DOHH2 (cell line): ENCODE data around the gene RIPPLY1.

ENCODE experiments used
- H3F3A ChIP-seq: fragments of 200-600 bp; sonication (generic), shearing (Covaris generic); 2 replicates; pipeline ENCODE4 v1.6.0; 2016; ENCODE audit warnings: antibody characterized with exemption, mild to moderate bottlenecking; ENCODE audit not compliant: control insufficient read depth, insufficient read depth
- H3K27ac ChIP-seq: fragments of 200-600 bp; sonication (generic); 2 replicates; pipeline ENCODE4 v1.5.1; 2014; ENCODE audit warnings: low read depth, mild to moderate bottlenecking, low read length, moderate library complexity
- H3K27me3 ChIP-seq: fragments of 200-600 bp; sonication (generic); 2 replicates; pipeline ENCODE4 v1.6.1; 2014; ENCODE audit warnings: mild to moderate bottlenecking, low read length, mixed read lengths; ENCODE audit not compliant: control insufficient read depth
- H3K36me3 ChIP-seq: fragments of 200-600 bp; sonication (generic); 2 replicates; pipeline ENCODE4 v1.6.1; 2014; ENCODE audit warnings: mild to moderate bottlenecking, low read length, moderate library complexity, mixed read lengths; ENCODE audit not compliant: control insufficient read depth
- H3K4me1 ChIP-seq: fragments of 200-600 bp; sonication (generic); 2 replicates; pipeline ENCODE4 v1.6.1; 2014; ENCODE audit warnings: mild to moderate bottlenecking, low read length, mixed read lengths; ENCODE audit not compliant: control insufficient read depth
- H3K4me2 ChIP-seq: fragments of 200-600 bp; sonication (generic); 2 replicates; pipeline ENCODE4 v1.6.0; 2014; ENCODE audit warnings: mild to moderate bottlenecking, low read length, moderate library complexity
- H3K4me3 ChIP-seq: fragments of 200-600 bp; sonication (generic); 2 replicates; pipeline ENCODE4 v1.5.1; 2014; ENCODE audit warnings: mild to moderate bottlenecking, low read length, mixed read lengths
- H3K79me2 ChIP-seq: fragments of 200-600 bp; sonication (generic); 2 replicates; pipeline ENCODE4 v1.6.1; 2014; ENCODE audit warnings: mild to moderate bottlenecking, low read length, mixed read lengths; ENCODE audit not compliant: control insufficient read depth
- H3K9me2 ChIP-seq: fragments of 200-600 bp; sonication (generic); replicated peaks from 2 replicates; pipeline ENCODE4 v1.6.1; 2014; ENCODE audit warnings: mild to moderate bottlenecking, low read length, mixed read lengths; ENCODE audit not compliant: control insufficient read depth
- H3K9me3 ChIP-seq: fragments of 200-600 bp; sonication (generic); 2 replicates; pipeline ENCODE4 v1.6.1; 2014; ENCODE audit warnings: antibody characterized with exemption, low read length, mixed read lengths; ENCODE audit not compliant: control insufficient read depth, insufficient read depth
- H4K20me1 ChIP-seq: fragments of 200-600 bp; sonication (generic); 2 replicates; pipeline ENCODE4 v1.6.0; 2014; ENCODE audit warnings: low read depth, mild to moderate bottlenecking, antibody characterized with exemption, low read length, moderate library complexity; ENCODE audit not compliant: control insufficient read depth, insufficient read depth
- CTCF ChIP-seq: fragments of 200-600 bp; sonication (generic); IDR thresholded peaks from one replicate; pipeline ENCODE4 v1.5.1; 2014; ENCODE audit warnings: antibody characterized with exemption, mild to moderate bottlenecking, low read depth, low read length; ENCODE audit not compliant: poor library complexity, severe bottlenecking
- EZH2phosphoT487 ChIP-seq: fragments of 200-600 bp; sonication (generic); IDR thresholded peaks from 2 replicates; pipeline ENCODE4 v1.6.1; 2017; ENCODE audit warnings: borderline replicate concordance, mild to moderate bottlenecking, antibody characterized with exemption, low read length, moderate library complexity, mixed read lengths

RIPPLY1 gene

GRCh38 chrX:106901781-106902219 lies 1.3 kb downstream of the RIPPLY1 start:
- no peaks in the 10 kb centered on the region for H3K27me3 ChIP-seq
- H3F3A ChIP-seq, result no peaks in the 10 kb centered on the region
- no peak overlapping the region for H3K27ac ChIP-seq
- H3K4me2 ChIP-seq, result no peak overlapping the region
- no peaks in the 10 kb centered on the region for H3K9me3 ChIP-seq
- H3K4me3 ChIP-seq, result no peak overlapping the region
- H3K4me1 ChIP-seq, result no peaks in the 10 kb centered on the region
- TF ChIP-seq EZH2phosphoT487 (no peak), CTCF (no peak)
- no peaks in the 10 kb centered on the region for H3K36me3 ChIP-seq
- H3K79me2 ChIP-seq, result no peaks in the 10 kb centered on the region
- H3K9me2 ChIP-seq, result no peaks in the 10 kb centered on the region
- no peaks in the 10 kb centered on the region for H4K20me1 ChIP-seq

GRCh38 chrX:106901341-106901740 lies 1.8 kb downstream of the RIPPLY1 start:
- TF ChIP-seq CTCF (no peak), EZH2phosphoT487 (no peak)
- H3K36me3 ChIP-seq, result no peaks in the 10 kb centered on the region
- H3K4me3 ChIP-seq, result no peak overlapping the region
- H3F3A ChIP-seq, result no peaks in the 10 kb centered on the region
- H3K9me3 ChIP-seq, result no peaks in the 10 kb centered on the region
- H3K4me1 ChIP-seq, result no peaks in the 10 kb centered on the region
- H3K9me2 ChIP-seq, result no peaks in the 10 kb centered on the region
- no peaks in the 10 kb centered on the region for H4K20me1 ChIP-seq
- no peaks in the 10 kb centered on the region for H3K27me3 ChIP-seq
- H3K79me2 ChIP-seq, result no peaks in the 10 kb centered on the region
- no peak overlapping the region for H3K4me2 ChIP-seq
- H3K27ac ChIP-seq, result no peak overlapping the region

GRCh38 chrX:106899841-106900240 lies 3.3 kb downstream of the RIPPLY1 start:
- H3K27ac ChIP-seq, result no peak overlapping the region
- H3K4me1 ChIP-seq, result no peaks in the 10 kb centered on the region
- no peaks in the 10 kb centered on the region for H3K36me3 ChIP-seq
- TF ChIP-seq CTCF (no peak), EZH2phosphoT487 (no peak)
- H3K27me3 ChIP-seq, result no peaks in the 10 kb centered on the region
- no peaks in the 10 kb centered on the region for H3K9me2 ChIP-seq
- H3F3A ChIP-seq, result no peaks in the 10 kb centered on the region
- no peaks in the 10 kb centered on the region for H3K79me2 ChIP-seq
- no peaks in the 10 kb centered on the region for H3K9me3 ChIP-seq
- no peak overlapping the region for H3K4me3 ChIP-seq
- H3K4me2 ChIP-seq, result no peak overlapping the region
- H4K20me1 ChIP-seq, result no peaks in the 10 kb centered on the region

- H3K27ac ChIP-seq, result no peak overlapping the region
- H3K4me1 ChIP-seq, result no peaks in the 10 kb centered on the region
- no peak overlapping the region for H3K4me2 ChIP-seq
- no peak overlapping the region for H3K4me3 ChIP-seq
- no peaks in the 10 kb centered on the region for H3K36me3 ChIP-seq
- H3K79me2 ChIP-seq, result no peaks in the 10 kb centered on the region
- H3K9me2 ChIP-seq, result no peaks in the 10 kb centered on the region
- H3K27me3 ChIP-seq, result no peaks in the 10 kb centered on the region
- H4K20me1 ChIP-seq, result no peaks in the 10 kb centered on the region
- no peaks in the 10 kb centered on the region for H3F3A ChIP-seq
- TF ChIP-seq EZH2phosphoT487 (no peak), CTCF (no peak)
- H3K9me3 ChIP-seq, result no peaks in the 10 kb centered on the region
Measured at GRCh38 chrX:106899276-106899675, 3.9 kb downstream of the RIPPLY1 start.
